Mesendoderm (in vitro differentiated cells): ENCODE results near the gene PHF24.

Experiments
- DNase-seq: peaks from one replicate; pipeline ENCODE4 v3.0.0; 2013
- H2AK5ac ChIP-seq: 2 replicates; pipeline ENCODE4 v1.6.1; 2013; ENCODE audit warnings: low read length, inconsistent platforms
- H2BK120ac ChIP-seq: 2 replicates; pipeline ENCODE4 v1.6.1; 2013; ENCODE audit warnings: low read depth, mild to moderate bottlenecking, low read length, moderate library complexity, mixed read lengths
- H2BK15ac ChIP-seq: replicated peaks from 2 replicates; pipeline ENCODE4 v1.6.1; 2013; ENCODE audit warnings: low read depth, mild to moderate bottlenecking, moderate library complexity
- H2BK5ac ChIP-seq: 2 replicates; pipeline ENCODE4 v1.6.1; 2013; ENCODE audit warnings: low read length, inconsistent platforms
- H3K18ac ChIP-seq: 2 replicates; pipeline ENCODE4 v1.6.1; 2013; ENCODE audit warnings: mild to moderate bottlenecking, low read length, mixed read lengths
- H3K23ac ChIP-seq: one replicate; pipeline ENCODE4 v1.6.1; 2013; ENCODE audit warnings: low read length
- H3K27ac ChIP-seq: 2 replicates; pipeline ENCODE4 v1.5.1; 2013; ENCODE audit warnings: low read depth, mild to moderate bottlenecking, inconsistent platforms, low read length, moderate library complexity
- H3K27me3 ChIP-seq: 2 replicates; pipeline ENCODE4 v1.6.1; 2013; ENCODE audit warnings: low read length, control low read depth, mild to moderate bottlenecking, inconsistent platforms; ENCODE audit not compliant: insufficient read depth, poor library complexity
- H3K36me3 ChIP-seq: 2 replicates; pipeline ENCODE4 v1.6.1; 2013; ENCODE audit warnings: low read length, inconsistent platforms; ENCODE audit not compliant: control insufficient read depth, insufficient read depth
- H3K4ac ChIP-seq: one replicate; pipeline ENCODE4 v1.6.1; 2013; ENCODE audit warnings: low read depth, mild to moderate bottlenecking, low read length, moderate library complexity
- H3K4me1 ChIP-seq: 2 replicates; pipeline ENCODE4 v1.6.1; 2013; ENCODE audit warnings: low read depth, low read length, inconsistent platforms; ENCODE audit not compliant: control insufficient read depth
- H3K4me2 ChIP-seq: 2 replicates; pipeline ENCODE4 v1.6.1; 2013; ENCODE audit warnings: low read length
- H3K4me3 ChIP-seq: 2 replicates; pipeline ENCODE4 v1.5.1; 2013; ENCODE audit warnings: mild to moderate bottlenecking, low read length
- H3K56ac ChIP-seq: one replicate; pipeline ENCODE4 v1.6.1; 2013; ENCODE audit warnings: low read length
- H3K79me1 ChIP-seq: 2 replicates; pipeline ENCODE4 v1.6.1; 2013; ENCODE audit warnings: low read length, inconsistent platforms
- H3K79me2 ChIP-seq: 2 replicates; pipeline ENCODE4 v1.6.1; 2013; ENCODE audit warnings: mild to moderate bottlenecking, low read length; ENCODE audit not compliant: control insufficient read depth, insufficient read depth
- H3K9ac ChIP-seq: 2 replicates; pipeline ENCODE4 v1.6.1; 2013; ENCODE audit warnings: low read length, inconsistent platforms
- H4K5ac ChIP-seq: one replicate; pipeline ENCODE4 v1.6.1; 2013; ENCODE audit warnings: low read length
- H4K8ac ChIP-seq: one replicate; pipeline ENCODE4 v1.6.1; 2013; ENCODE audit warnings: low read depth, mild to moderate bottlenecking, control low read depth, low read length, moderate library complexity
- WGBS: extraction: QIAGEN DNeasy Blood & Tissue Kit; methylation state at CpG from one replicate; pipeline ENCODE4 v1.1.7; 2013; ENCODE audit warnings: low lambda C conversion rate, missing lambda C conversion rate; ENCODE audit not compliant: insufficient coverage; ENCODE audit errors: extremely low coverage; 5-methylcytosine and 5-hydroxymethylcytosine counted together

PHF24 gene

DNA sequence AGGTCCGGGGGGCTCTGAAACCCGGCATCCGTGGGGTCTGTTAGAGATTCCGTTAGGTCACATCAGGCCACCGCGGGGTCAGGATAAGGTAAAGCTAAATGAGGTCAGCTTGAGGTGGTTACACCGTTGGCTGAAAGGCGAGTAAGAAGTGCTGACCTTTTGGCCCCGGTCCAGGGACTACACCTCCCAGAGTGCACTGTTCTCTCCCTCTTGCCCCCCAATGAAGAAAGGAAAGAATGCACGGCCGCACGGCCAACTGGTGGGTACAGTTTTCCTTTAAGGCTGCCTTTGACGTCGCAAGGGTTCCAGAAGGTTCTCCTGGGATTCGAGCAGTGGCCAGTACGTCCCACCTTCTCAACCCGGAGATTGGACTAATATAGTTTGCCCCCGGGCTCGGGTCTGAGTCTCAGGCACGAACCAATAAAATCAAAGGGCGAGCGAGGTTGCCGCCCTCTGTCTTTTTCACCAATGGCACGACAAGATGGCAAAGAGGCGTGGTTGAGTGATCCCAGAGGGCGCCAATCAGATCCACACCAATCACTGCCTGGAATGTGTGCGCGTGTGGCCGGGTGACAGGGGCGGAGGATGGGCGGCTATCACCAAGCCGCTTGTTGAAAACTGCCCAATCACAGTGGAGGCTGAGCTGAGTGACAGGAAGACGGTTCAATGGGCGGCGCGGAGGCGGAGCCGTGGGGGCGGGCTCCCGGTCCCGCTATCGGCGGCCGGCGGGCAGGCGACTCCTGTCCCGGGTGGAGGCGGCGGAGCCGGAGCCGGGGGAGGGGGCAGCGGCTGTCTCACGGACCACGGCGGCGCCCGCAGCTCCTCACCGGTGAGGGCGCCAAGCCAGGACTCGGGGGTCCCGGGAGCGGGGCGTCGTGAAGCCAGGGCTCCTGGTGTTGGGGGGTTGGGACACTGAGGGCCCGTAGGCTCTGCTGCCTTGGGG, 31.2 kb downstream of the PHF24 start, which contains the start of gene DNAJB5:
Gene DNAJB5, plus strand, starts transcription at position 743 of the 943 bp plus-strand sequence. CDS start 886 bp downstream, outside the sequence.
- peak within 1 kb of the TSS; percentile 89 for H3K18ac ChIP-seq
- peak within 1 kb of the TSS; percentile 88 for H3K9ac ChIP-seq
- H3K23ac ChIP-seq = no peak within 1 kb of the TSS
- no peaks in the 10 kb centered on the region for H3K79me1 ChIP-seq
- H3K27ac ChIP-seq = peak within 1 kb of the TSS; percentile 92
- WGBS = no CpG with 5 or more reads among the region's 65 CpGs
- peak within 1 kb of the TSS; percentile 50 for H2AK5ac ChIP-seq
- peak; percentile 100 for DNase-seq
- H2BK120ac ChIP-seq = peak within 1 kb of the TSS; percentile 77
- H3K4ac ChIP-seq = peak within 1 kb of the TSS; percentile 89
- peaks cover 19% of the 10 kb centered on the region for H3K4me1 ChIP-seq
- peak within 1 kb of the TSS; percentile 86 for H2BK5ac ChIP-seq
- peak within 1 kb of the TSS; percentile 94 for H3K56ac ChIP-seq
- no peak within 1 kb of the TSS for H2BK15ac ChIP-seq
- no peak within 1 kb of the TSS for H4K5ac ChIP-seq
- no peaks in the 10 kb centered on the region for H3K36me3 ChIP-seq
- peak within 1 kb of the TSS; percentile 79 for H3K4me3 ChIP-seq
- H3K4me2 ChIP-seq = peak within 1 kb of the TSS; percentile 89
- H3K27me3 ChIP-seq = no peaks in the 10 kb centered on the region
- H3K79me2 ChIP-seq = no peaks in the 10 kb centered on the region
- H4K8ac ChIP-seq = no peak within 1 kb of the TSS

DNA sequence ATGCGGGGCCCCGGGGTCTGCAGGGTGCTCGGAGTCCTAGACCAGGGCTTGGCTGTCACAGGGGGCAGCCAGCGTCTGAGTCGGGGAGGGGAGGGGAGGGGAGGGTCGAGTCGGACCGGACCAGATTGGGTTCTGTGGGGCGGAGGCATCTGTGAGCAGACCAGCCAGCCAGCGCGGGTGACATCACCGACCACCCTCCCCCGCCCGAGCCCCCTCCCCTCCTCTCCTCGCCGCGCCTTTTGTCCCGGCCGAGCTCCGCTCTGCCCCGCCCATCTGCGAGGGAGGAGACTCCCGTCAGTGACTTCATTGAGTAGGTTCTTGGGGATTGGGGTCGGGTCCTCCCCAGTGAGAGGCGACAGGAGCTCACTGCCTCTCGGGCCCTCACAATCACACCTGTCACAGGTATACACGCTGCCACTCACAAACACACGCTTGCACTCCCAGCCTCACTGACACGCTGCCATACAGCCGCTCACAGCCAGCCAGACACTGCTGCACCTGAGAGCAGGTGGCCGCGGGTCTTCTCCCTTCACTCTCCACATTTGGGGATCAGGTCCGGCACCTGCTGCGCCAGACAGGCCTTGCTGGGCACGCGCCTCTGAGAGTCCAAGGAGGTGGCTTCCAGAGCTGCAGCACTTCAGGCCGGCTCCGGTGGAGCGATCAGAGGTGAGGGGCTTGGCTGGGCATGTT, 32.0 kb downstream of the PHF24 start:
- no peaks in the 10 kb centered on the region for H3K79me2 ChIP-seq
- H4K5ac ChIP-seq = no peak overlapping the region
- WGBS = no CpG with 5 or more reads among the region's 39 CpGs
- H4K8ac ChIP-seq = no peak overlapping the region
- H3K4ac ChIP-seq = peak overlapping the region; percentile 89
- peak overlapping the region; percentile 89 for H3K4me2 ChIP-seq
- peak overlapping the region; percentile 92 for H3K27ac ChIP-seq
- peaks cover 23% of the 10 kb centered on the region for H3K4me1 ChIP-seq
- peak overlapping the region; percentile 88 for H3K9ac ChIP-seq
- H3K4me3 ChIP-seq = peak overlapping the region; percentile 79
- no peak overlapping the region for H2BK15ac ChIP-seq
- H3K36me3 ChIP-seq = no peaks in the 10 kb centered on the region
- no peaks in the 10 kb centered on the region for H3K79me1 ChIP-seq
- H3K56ac ChIP-seq = peak overlapping the region; percentile 92
- peak overlapping the region; percentile 89 for H3K18ac ChIP-seq
- peak overlapping the region; percentile 17 for H2BK5ac ChIP-seq
- peak overlapping the region; percentile 77 for H2BK120ac ChIP-seq
- peak; percentile 95 for DNase-seq
- H3K23ac ChIP-seq = no peak overlapping the region
- H3K27me3 ChIP-seq = no peaks in the 10 kb centered on the region
- peak overlapping the region; percentile 50 for H2AK5ac ChIP-seq

DNA sequence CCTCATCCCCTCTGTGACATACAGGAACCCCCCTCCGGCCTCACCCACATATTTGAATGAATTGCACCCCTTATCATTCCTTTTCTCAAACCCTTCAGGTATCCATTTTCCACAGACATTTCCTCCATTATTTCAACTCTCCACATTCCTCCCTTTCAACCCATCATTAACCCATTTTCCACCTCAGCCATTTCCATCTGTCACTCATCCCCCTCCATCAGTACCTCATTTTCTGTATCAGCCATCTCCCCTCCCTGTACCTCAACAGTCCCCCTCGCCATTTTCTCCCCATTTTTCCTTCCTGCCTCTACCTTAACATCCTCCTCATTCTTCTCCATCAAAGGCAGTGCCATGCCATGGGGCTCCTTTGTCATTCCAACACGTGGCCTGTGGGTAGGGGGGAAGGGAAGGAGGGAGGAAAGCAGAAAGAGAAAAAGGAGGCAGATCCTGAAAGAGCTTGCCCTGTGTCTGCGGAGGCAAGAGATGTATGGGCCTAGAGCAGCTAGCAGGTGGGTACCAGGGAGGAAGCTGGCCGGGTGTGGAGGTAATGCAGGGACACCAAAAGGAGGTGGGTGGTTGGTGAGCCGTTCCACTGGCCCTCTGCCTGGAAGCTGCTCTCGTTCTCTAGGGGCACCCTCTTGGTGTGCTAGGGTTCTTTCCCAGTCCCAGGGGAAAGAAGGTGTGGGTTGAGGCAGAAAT, 33.0 kb downstream of the PHF24 start:
- no peaks in the 10 kb centered on the region for H3K27me3 ChIP-seq
- H2BK5ac ChIP-seq = no peak overlapping the region
- H3K79me2 ChIP-seq = no peaks in the 10 kb centered on the region
- peak; percentile 41 for DNase-seq
- H3K79me1 ChIP-seq = no peaks in the 10 kb centered on the region
- no peak overlapping the region for H2AK5ac ChIP-seq
- H3K36me3 ChIP-seq = no peaks in the 10 kb centered on the region
- no peak overlapping the region for H4K8ac ChIP-seq
- H3K27ac ChIP-seq = no peak overlapping the region
- H3K23ac ChIP-seq = no peak overlapping the region
- no peak overlapping the region for H2BK120ac ChIP-seq
- H3K4me1 ChIP-seq = peaks cover 30% of the 10 kb centered on the region
- no peak overlapping the region for H3K18ac ChIP-seq
- peak overlapping the region; percentile 44 for H3K4me3 ChIP-seq
- peak overlapping the region; percentile 86 for H3K56ac ChIP-seq
- WGBS = no CpG with 5 or more reads among the region's 7 CpGs
- no peak overlapping the region for H3K4ac ChIP-seq
- peak overlapping the region; percentile 80 for H3K9ac ChIP-seq
- peak overlapping the region; percentile 89 for H3K4me2 ChIP-seq
- no peak overlapping the region for H2BK15ac ChIP-seq
- no peak overlapping the region for H4K5ac ChIP-seq

DNA sequence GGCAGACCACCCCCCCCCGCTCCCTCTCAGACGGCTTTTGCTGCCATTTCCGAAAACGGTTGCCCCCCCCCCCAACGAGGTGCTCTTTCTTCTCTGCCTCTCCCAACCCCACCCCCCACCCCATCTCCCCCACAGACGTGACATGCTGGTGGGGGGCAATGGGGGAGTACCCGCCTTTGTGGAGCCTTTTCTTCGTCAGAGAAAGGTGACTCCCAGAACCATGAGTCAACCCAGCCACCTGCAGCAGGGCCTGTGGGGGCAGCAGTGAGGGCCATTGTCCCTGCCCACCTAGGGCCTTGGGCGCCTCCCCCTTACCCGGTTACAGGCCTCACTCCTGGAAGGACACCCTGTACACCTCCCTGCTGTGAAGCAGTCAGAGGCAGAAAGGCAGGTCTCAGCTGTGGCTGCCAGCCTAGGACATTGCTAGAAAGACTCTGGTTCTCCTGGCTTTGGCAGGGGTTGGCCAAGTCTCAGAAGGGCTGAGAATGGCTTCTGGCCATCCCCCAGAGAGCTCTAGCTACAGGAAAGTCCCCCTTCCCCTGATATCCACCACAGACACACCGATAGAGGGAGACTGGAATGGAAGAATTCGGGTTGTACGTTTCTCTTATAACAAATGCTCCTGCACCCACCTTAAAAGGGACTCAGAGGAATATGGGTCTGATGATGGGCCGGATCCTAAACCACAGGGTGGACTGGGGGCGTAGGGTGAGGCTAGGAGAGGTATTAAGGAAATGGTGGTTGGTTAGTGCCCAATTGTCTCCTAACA, 33.7 kb downstream of the PHF24 start:
- H4K5ac ChIP-seq = no peak overlapping the region
- DNase-seq = peak; percentile 78
- H3K79me2 ChIP-seq = no peaks in the 10 kb centered on the region
- no peaks in the 10 kb centered on the region for H3K36me3 ChIP-seq
- peak overlapping the region; percentile 66 for H3K56ac ChIP-seq
- H3K23ac ChIP-seq = no peak overlapping the region
- H3K4me2 ChIP-seq = no peak overlapping the region
- no peak overlapping the region for H4K8ac ChIP-seq
- no peak overlapping the region for H2BK15ac ChIP-seq
- peak overlapping the region; percentile 9 for H3K18ac ChIP-seq
- H3K4me1 ChIP-seq = peaks cover 30% of the 10 kb centered on the region
- H3K9ac ChIP-seq = peak overlapping the region; percentile 2
- no peaks in the 10 kb centered on the region for H3K27me3 ChIP-seq
- H3K4ac ChIP-seq = no peak overlapping the region
- H3K4me3 ChIP-seq = no peak overlapping the region
- WGBS = no CpG with 5 or more reads among the region's 15 CpGs
- H2BK120ac ChIP-seq = peak overlapping the region; percentile 10
- no peaks in the 10 kb centered on the region for H3K79me1 ChIP-seq
- H3K27ac ChIP-seq = peak overlapping the region; percentile 32
- H2AK5ac ChIP-seq = no peak overlapping the region
- no peak overlapping the region for H2BK5ac ChIP-seq

DNA sequence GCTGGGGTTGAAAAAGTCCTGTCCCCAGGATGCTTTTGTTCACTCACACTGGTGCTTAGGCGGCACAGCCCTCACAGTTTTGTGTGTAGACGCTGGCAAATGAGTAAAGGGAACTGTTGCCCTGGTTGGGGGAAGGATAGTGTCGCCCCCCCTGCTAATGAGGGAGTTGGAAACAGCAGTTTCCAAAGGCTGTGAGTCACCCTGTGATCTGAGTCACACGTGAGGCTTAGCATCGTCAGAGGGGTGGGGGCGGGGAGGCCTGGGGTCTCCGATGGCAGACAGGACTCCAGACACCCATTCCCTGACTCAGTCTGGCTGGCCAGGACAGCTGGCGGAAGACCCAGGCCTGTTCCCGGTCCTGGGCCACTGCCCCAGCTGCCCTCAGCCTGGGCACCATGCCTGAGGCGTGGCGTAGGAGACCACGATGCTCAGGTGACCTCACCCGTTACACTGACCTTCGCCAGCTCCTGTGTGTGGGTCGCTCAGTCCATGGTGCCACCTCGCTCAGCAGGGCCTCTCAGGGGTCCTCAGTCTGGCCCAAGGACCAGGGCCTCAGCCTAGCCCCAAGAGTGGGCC, 34.4 kb downstream of the PHF24 start:
- peak; percentile 87 for DNase-seq
- H3K27ac ChIP-seq = peak overlapping the region; percentile 78

More for the DNA sequence above, 34.4 kb downstream of the PHF24 start:
- Histone ChIP-seq H3K18ac (peak overlapping the region; percentile 9), H2AK5ac (peak overlapping the region; percentile 15), H3K4me2 (no peak overlapping the region), H3K79me2 (no peaks in the 10 kb centered on the region), H3K4me1 (peaks cover 30% of the 10 kb centered on the region), H3K36me3 (peaks cover 6% of the 10 kb centered on the region), H2BK15ac (no peak overlapping the region), H4K5ac (no peak overlapping the region), H3K79me1 (no peaks in the 10 kb centered on the region), H3K4me3 (no peak overlapping the region), H4K8ac (no peak overlapping the region), H2BK5ac (peak overlapping the region; percentile 14), H2BK120ac (peak overlapping the region; percentile 10), H3K23ac (no peak overlapping the region), H3K56ac (peak overlapping the region; percentile 72), H3K9ac (peak overlapping the region; percentile 2), H3K27me3 (no peaks in the 10 kb centered on the region), H3K4ac (no peak overlapping the region)
- WGBS = no CpG with 5 or more reads among the region's 16 CpGs
